Keratinocyte (primary cell): Measurements from ENCODE around the gene CER1. TPM values are rescaled to one million over a fixed set of nuclear protein-coding genes. Genes with fewer than 3 reads are reported as not detected.

ENCODE experiments used
- DNase-seq: peaks from one replicate; pipeline ENCODE4 v3.0.0-alpha.2; 2011; ENCODE audit warnings: low read depth, missing footprints, low spot score
- FAIRE-seq: peaks from 2 replicates; lab custom pipeline; 2011; peaks lifted over from hg19 to GRCh38; lab: Jason Lieb, UNC
- H2AFZ ChIP-seq: 2 replicates; pipeline ENCODE4 v1.6.0; 2012; ENCODE audit warnings: low read length, control low read depth, inconsistent platforms; ENCODE audit not compliant: control insufficient read depth
- H3K27ac ChIP-seq: 2 replicates; pipeline ENCODE4 v1.5.1; 2011; ENCODE audit warnings: low read length; ENCODE audit not compliant: control insufficient read depth, insufficient read depth
- H3K27me3 ChIP-seq: 3 replicates; pipeline ENCODE4 v1.6.0; 2011; ENCODE audit warnings: low read length; ENCODE audit not compliant: control insufficient read depth, insufficient read depth; ENCODE audit errors: extremely low read depth
- H3K36me3 ChIP-seq, 2 experiments: 2 replicates in 1 of 2; 3 replicates in 1 of 2; pipeline ENCODE4 v1.5.1; 2011; ENCODE audit warnings: low read length in 2 of 2, mild to moderate bottlenecking in 1 of 2; ENCODE audit not compliant: control insufficient read depth in 2 of 2, insufficient read depth in 2 of 2; ENCODE audit errors: extremely low read depth in 1 of 2
- H3K4me1 ChIP-seq: 3 replicates; pipeline ENCODE4 v1.5.1; 2011; ENCODE audit warnings: low read length; ENCODE audit not compliant: control insufficient read depth, insufficient read depth; ENCODE audit errors: extremely low read depth
- H3K4me2 ChIP-seq: 3 replicates; pipeline ENCODE4 v1.6.0; 2011; ENCODE audit warnings: low read depth, low read length; ENCODE audit not compliant: control insufficient read depth, insufficient read depth; ENCODE audit errors: extremely low read depth
- H3K4me3 ChIP-seq, 3 experiments: fragments of 200-600 bp in 1 of 3; sonication (generic) in 1 of 3; 2 replicates in 2 of 3; 3 replicates in 1 of 3; pipeline ENCODE4 v1.5.1; 2011 to 2016; ENCODE audit warnings: low read length in 3 of 3, mild to moderate bottlenecking in 3 of 3, control low read depth in 2 of 3, inconsistent platforms in 1 of 3, low read depth in 1 of 3, mixed read lengths in 1 of 3, mixed run types in 1 of 3, moderate library complexity in 1 of 3; ENCODE audit not compliant: control insufficient read depth in 2 of 3, insufficient read depth in 2 of 3; ENCODE audit errors: extremely low read depth in 1 of 3
- H3K79me2 ChIP-seq: 2 replicates; pipeline ENCODE4 v1.6.0; 2012; ENCODE audit warnings: low read length; ENCODE audit not compliant: control insufficient read depth, insufficient read depth
- H3K9ac ChIP-seq: 3 replicates; pipeline ENCODE4 v1.6.0; 2011; ENCODE audit warnings: low read length; ENCODE audit not compliant: control insufficient read depth, insufficient read depth; ENCODE audit errors: extremely low read depth
- H3K9me1 ChIP-seq: 3 replicates; pipeline ENCODE4 v1.6.0; 2011; ENCODE audit warnings: low read length; ENCODE audit not compliant: control insufficient read depth, insufficient read depth; ENCODE audit errors: extremely low read depth
- H3K9me3 ChIP-seq: 2 replicates; pipeline ENCODE4 v1.5.1; 2012; ENCODE audit warnings: low read depth, low read length; ENCODE audit not compliant: control insufficient read depth
- H4K20me1 ChIP-seq: 3 replicates; pipeline ENCODE4 v1.6.0; 2011; ENCODE audit warnings: low read length; ENCODE audit not compliant: control insufficient read depth, insufficient read depth; ENCODE audit errors: extremely low read depth
- EZH2 ChIP-seq: IDR thresholded peaks from one replicate; pipeline ENCODE4 v1.6.1; 2012; ENCODE audit warnings: inconsistent platforms, mild to moderate bottlenecking, low read length, moderate library complexity
- dilution Hi-C: fragments of 300-500 bp; cut with MboI; formaldehyde crosslinking; loops from one replicate; pipeline ENCODE4 v1.7.0; 2020; ENCODE audit warnings: low sequenced_read_pairs; ENCODE audit not compliant: extremely low pct_ligation_motif_present
- polyA minus RNA-seq, 3 experiments: library from RNA; depleted of rRNA, polyadenylated mRNA; stranded (reverse); fragments of >200 nt; gene quantifications; 1 replicate in 1 of 3; 2 replicates in 1 of 3; 3 replicates in 1 of 3; pipeline ENCODE4 v1.2.3, GENCODE V29; 2011
- polyA plus RNA-seq, 5 experiments: library from polyadenylated mRNA; depleted of rRNA in 3 of 5; stranded (reverse) in 3 of 5; stranded (forward) in 1 of 5; unstranded in 1 of 5; fragments of >200 nt; gene quantifications; 1 replicate in 1 of 5; 2 replicates in 3 of 5; 3 replicates in 1 of 5; pipeline versions ENCODE4 v1.2.1 to v1.2.3, GENCODE V29; 2011 to 2012; ENCODE audit warnings: missing spikeins in 2 of 5, low read depth in 1 of 5, low replicate concordance in 1 of 5
- TF ChIP-seq, protein P1 (sequence below), 3 experiments: IDR thresholded peaks in 1 of 3; conservative IDR thresholded peaks in 1 of 3; optimal IDR thresholded peaks in 1 of 3; 2 replicates in 2 of 3; 3 replicates in 1 of 3; pipeline versions ENCODE3 to v1.5.1; 2011; ENCODE audit warnings: low read length in 3 of 3, mild to moderate bottlenecking in 3 of 3, moderate library complexity in 2 of 3, control low read depth in 1 of 3, inconsistent platforms in 1 of 3; ENCODE audit not compliant: insufficient read depth in 2 of 3; ENCODE audit errors: extremely low read depth in 1 of 3

The CER1 gene, protein sequence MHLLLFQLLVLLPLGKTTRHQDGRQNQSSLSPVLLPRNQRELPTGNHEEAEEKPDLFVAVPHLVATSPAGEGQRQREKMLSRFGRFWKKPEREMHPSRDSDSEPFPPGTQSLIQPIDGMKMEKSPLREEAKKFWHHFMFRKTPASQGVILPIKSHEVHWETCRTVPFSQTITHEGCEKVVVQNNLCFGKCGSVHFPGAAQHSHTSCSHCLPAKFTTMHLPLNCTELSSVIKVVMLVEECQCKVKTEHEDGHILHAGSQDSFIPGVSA
- polyA plus RNA-seq: not detected in 3 replicates
- not detected for polyA plus RNA-seq (2011; ENCODE audit: low read depth)
- polyA plus RNA-seq (2011; cell fraction: cytosol; rRNA removed): not detected in 2 replicates
- not detected in 2 replicates for polyA plus RNA-seq (2011; cell fraction: nucleus; rRNA removed)
- not detected in 2 replicates for polyA plus RNA-seq (2012; ENCODE audit: low replicate concordance)
- polyA minus RNA-seq: not detected in 3 replicates
- polyA minus RNA-seq (2011; cell fraction: cytosol; rRNA and poly(A)+ RNA removed): not detected
- polyA minus RNA-seq (2011; cell fraction: nucleus; rRNA and poly(A)+ RNA removed): not detected in 2 replicates

DNA sequence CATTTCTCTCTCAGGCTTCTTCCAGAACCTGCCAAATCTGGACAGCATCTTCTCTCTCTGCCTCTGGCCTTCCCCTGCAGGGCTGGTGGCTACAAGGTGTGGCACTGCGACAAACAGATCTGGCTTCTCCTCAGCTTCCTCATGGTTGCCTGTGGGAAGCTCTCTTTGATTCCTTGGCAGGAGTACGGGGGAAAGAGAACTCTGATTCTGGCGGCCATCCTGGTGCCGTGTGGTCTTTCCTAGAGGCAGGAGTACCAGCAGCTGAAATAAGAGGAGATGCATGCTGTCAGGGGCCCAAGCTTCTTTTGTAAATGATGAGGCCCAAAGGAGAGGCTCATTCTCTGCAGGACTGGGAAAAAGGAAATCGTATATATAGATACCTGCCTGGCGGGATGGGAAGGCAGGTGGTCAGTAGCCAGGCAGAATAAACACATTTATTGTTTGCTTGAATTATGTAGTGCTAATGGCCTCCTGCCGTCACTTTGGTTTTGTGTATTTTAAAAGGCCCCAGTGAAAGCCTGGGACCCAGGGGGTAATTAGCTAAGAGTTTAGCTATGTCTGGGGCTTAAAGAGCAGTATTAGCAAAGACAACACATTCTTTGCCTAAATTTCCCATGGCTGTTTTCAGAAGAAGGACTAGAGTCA, at the start of gene CER1:
TSS of gene CER1 (minus strand) at position 343 of the 645 bp plus-strand sequence. CDS start at position 282, 61 bp downstream.
- Histone ChIP-seq H3K27ac (no peak within 1 kb of the TSS), H3K9me1 (no peaks in the 10 kb centered on the region), H3K9me3 (no peaks in the 10 kb centered on the region), H3K9ac (no peak within 1 kb of the TSS), H3K27me3 (peaks cover 9% of the 10 kb centered on the region), H4K20me1 (no peaks in the 10 kb centered on the region), H3K79me2 (no peaks in the 10 kb centered on the region), H3K36me3 (no peaks in the 10 kb centered on the region), H3K4me1 (no peaks in the 10 kb centered on the region), H3K4me3 (no peak within 1 kb of the TSS), H3K4me2 (no peak within 1 kb of the TSS), H2AFZ (no peak within 1 kb of the TSS)
- FAIRE-seq (no peak), DNase-seq (no peak)
- dilution Hi-C loops: no loop called here
- TF ChIP-seq EZH2: no peak
- TF ChIP-seq, protein P1, sequence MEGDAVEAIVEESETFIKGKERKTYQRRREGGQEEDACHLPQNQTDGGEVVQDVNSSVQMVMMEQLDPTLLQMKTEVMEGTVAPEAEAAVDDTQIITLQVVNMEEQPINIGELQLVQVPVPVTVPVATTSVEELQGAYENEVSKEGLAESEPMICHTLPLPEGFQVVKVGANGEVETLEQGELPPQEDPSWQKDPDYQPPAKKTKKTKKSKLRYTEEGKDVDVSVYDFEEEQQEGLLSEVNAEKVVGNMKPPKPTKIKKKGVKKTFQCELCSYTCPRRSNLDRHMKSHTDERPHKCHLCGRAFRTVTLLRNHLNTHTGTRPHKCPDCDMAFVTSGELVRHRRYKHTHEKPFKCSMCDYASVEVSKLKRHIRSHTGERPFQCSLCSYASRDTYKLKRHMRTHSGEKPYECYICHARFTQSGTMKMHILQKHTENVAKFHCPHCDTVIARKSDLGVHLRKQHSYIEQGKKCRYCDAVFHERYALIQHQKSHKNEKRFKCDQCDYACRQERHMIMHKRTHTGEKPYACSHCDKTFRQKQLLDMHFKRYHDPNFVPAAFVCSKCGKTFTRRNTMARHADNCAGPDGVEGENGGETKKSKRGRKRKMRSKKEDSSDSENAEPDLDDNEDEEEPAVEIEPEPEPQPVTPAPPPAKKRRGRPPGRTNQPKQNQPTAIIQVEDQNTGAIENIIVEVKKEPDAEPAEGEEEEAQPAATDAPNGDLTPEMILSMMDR (optimal IDR thresholded peaks at IDR 0.05 in 1 of 3, IDR thresholded peaks at IDR 0.05 in 1 of 3, conservative IDR thresholded peaks at IDR 0.05 in 1 of 3; ENCODE audit: extremely low read depth in 1 of 3, insufficient read depth in 2 of 3, low read length in 3 of 3): no peak

DNA sequence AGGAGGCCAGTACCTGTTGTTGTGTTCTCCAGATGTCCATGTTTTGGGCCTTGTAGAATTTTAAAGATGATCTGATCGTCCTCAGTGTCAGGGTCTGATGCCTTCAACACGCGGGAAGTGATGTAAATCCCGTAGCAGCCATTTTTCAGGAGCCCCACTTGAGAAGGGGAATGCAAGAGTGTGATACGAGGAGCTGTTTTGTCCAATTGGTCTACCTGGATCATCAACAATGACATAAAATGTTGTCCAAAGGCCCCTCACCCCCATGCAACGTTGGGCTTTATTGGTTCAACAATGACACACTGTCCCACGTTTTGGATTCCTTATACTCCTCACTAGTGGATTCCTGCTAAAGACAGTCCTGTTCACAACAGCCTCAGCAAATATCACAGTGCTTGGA, 48.1 kb upstream of the CER1 start:
- no peak overlapping the region for H3K27ac ChIP-seq
- no peaks in the 10 kb centered on the region for H3K27me3 ChIP-seq
- H3K9me3 ChIP-seq: no peaks in the 10 kb centered on the region
- H4K20me1 ChIP-seq: no peaks in the 10 kb centered on the region
- no peaks in the 10 kb centered on the region for H3K9me1 ChIP-seq
- dilution Hi-C loops: no loop called here
- no peak overlapping the region for H2AFZ ChIP-seq
- no peaks in the 10 kb centered on the region for H3K36me3 ChIP-seq
- no peak overlapping the region for H3K9ac ChIP-seq
- H3K4me3 ChIP-seq: no peak overlapping the region
- H3K4me1 ChIP-seq: peaks cover 2% of the 10 kb centered on the region
- TF ChIP-seq, protein P1 (optimal IDR thresholded peaks at IDR 0.05 in 1 of 3, IDR thresholded peaks at IDR 0.05 in 1 of 3, conservative IDR thresholded peaks at IDR 0.05 in 1 of 3; ENCODE audit: extremely low read depth in 1 of 3, insufficient read depth in 2 of 3, low read length in 3 of 3): no peak
- no peak for TF ChIP-seq EZH2
- FAIRE-seq (no peak), DNase-seq (no peak)
- no peaks in the 10 kb centered on the region for H3K79me2 ChIP-seq
- no peak overlapping the region for H3K4me2 ChIP-seq
